CD14-positive monocyte (primary cell): ENCODE results near the gene TIRAP. TPM values are rescaled to one million over a fixed set of nuclear protein-coding genes. Genes with fewer than 3 reads are reported as not detected.

Source experiments
- DNase-seq, 3 donors: peaks; one replicate each; pipeline ENCODE4 v3.0.0-alpha.2; 2011 to 2022
- H2AFZ ChIP-seq: 2 replicates; pipeline ENCODE4 v1.6.0; 2012; ENCODE audit warnings: mild to moderate bottlenecking, low read depth, low read length, inconsistent platforms; ENCODE audit not compliant: insufficient read depth, poor library complexity, severe bottlenecking
- H3K27ac ChIP-seq, 2 donors: 1 replicate in 1 of 2; 2 replicates in 1 of 2; pipeline ENCODE4 v1.5.1; 2012 to 2013; ENCODE audit warnings: low read length in 2 of 2, control low read depth in 1 of 2, inconsistent platforms in 1 of 2, low read depth in 1 of 2, mild to moderate bottlenecking in 1 of 2
- H3K27me3 ChIP-seq, 2 donors: one replicate each; pipeline versions ENCODE4 v1.6.0 to v1.6.1; 2011 to 2013; ENCODE audit warnings: low read length in 2 of 2; ENCODE audit not compliant: control insufficient read depth in 2 of 2, insufficient read depth in 2 of 2
- H3K36me3 ChIP-seq, 2 donors: replicated peaks in 1 of 2; 1 replicate in 1 of 2; 2 replicates in 1 of 2; pipeline versions ENCODE4 v1.5.1 to v1.6.1; 2012 to 2013; ENCODE audit warnings: low read length in 2 of 2, control low read depth in 1 of 2, inconsistent platforms in 1 of 2, mild to moderate bottlenecking in 1 of 2; ENCODE audit not compliant: insufficient read depth in 2 of 2, control insufficient read depth in 1 of 2
- H3K4me1 ChIP-seq, 2 donors: 1 replicate in 1 of 2; 2 replicates in 1 of 2; pipeline versions ENCODE4 v1.5.1 to v1.6.1; 2012 to 2013; ENCODE audit warnings: low read length in 2 of 2, control low read depth in 1 of 2, inconsistent platforms in 1 of 2, mild to moderate bottlenecking in 1 of 2, moderate library complexity in 1 of 2; ENCODE audit not compliant: insufficient read depth in 2 of 2, control insufficient read depth in 1 of 2
- H3K4me2 ChIP-seq: replicated peaks from 2 replicates; pipeline ENCODE3; 2012; ENCODE audit warnings: low read length, moderate library complexity, mild to moderate bottlenecking; ENCODE audit not compliant: poor library complexity, severe bottlenecking; ENCODE audit errors: extremely low read depth
- H3K4me3 ChIP-seq, 3 experiments: fragments of 200-600 bp in 1 of 3; sonication (generic) in 1 of 3; replicated peaks in 1 of 3; 1 replicate in 2 of 3; 2 replicates in 1 of 3; pipeline ENCODE4 v1.5.1; 2011 to 2013; ENCODE audit warnings: low read length in 3 of 3, mild to moderate bottlenecking in 3 of 3, control low read depth in 2 of 3, low read depth in 2 of 3, inconsistent platforms in 1 of 3, moderate library complexity in 1 of 3
- H3K79me2 ChIP-seq: 2 replicates; pipeline ENCODE4 v1.6.0; 2012; ENCODE audit warnings: mild to moderate bottlenecking, control low read depth, inconsistent platforms, low read length, moderate library complexity; ENCODE audit not compliant: insufficient read depth
- H3K9ac ChIP-seq: 2 replicates; pipeline ENCODE4 v1.6.0; 2017; ENCODE audit warnings: low read length, mild to moderate bottlenecking; ENCODE audit not compliant: insufficient read depth, poor library complexity, severe bottlenecking
- H3K9me3 ChIP-seq, 2 donors: replicated peaks in 1 of 2; 1 replicate in 1 of 2; 2 replicates in 1 of 2; pipeline versions ENCODE4 v1.5.1 to v1.6.1; 2012 to 2013; ENCODE audit warnings: low read length in 2 of 2, control low read depth in 1 of 2; ENCODE audit not compliant: control insufficient read depth in 1 of 2, insufficient read depth in 1 of 2
- H4K20me1 ChIP-seq: 2 replicates; pipeline ENCODE4 v1.6.0; 2012; ENCODE audit warnings: mild to moderate bottlenecking, low read length, control low read depth, moderate library complexity; ENCODE audit not compliant: insufficient read depth
- H3K27ac Mint-ChIP-seq, 7 donors: one replicate each; pipeline ENCODE4 v1.8.0; 2020; ENCODE audit warnings: mild to moderate bottlenecking in 7 of 7, mixed read lengths in 7 of 7, moderate library complexity in 6 of 7, inconsistent platforms in 2 of 7
- H3K27me3 Mint-ChIP-seq, 3 donors: one replicate each; pipeline ENCODE4 v1.8.0; 2021 to 2022; ENCODE audit warnings: low read depth in 3 of 3, mild to moderate bottlenecking in 3 of 3, mixed read lengths in 3 of 3, moderate library complexity in 3 of 3, inconsistent platforms in 1 of 3
- H3K36me3 Mint-ChIP-seq, 2 donors: one replicate each; pipeline ENCODE4 v1.8.0; 2020; ENCODE audit warnings: mixed read lengths in 2 of 2, inconsistent platforms in 1 of 2, mild to moderate bottlenecking in 1 of 2
- H3K4me1 Mint-ChIP-seq: one replicate; pipeline ENCODE4 v1.8.0; 2020; ENCODE audit warnings: mild to moderate bottlenecking, mixed read lengths
- H3K4me3 Mint-ChIP-seq, 2 donors: one replicate each; pipeline ENCODE4 v1.8.0; 2020; ENCODE audit warnings: mild to moderate bottlenecking in 2 of 2, mixed read lengths in 2 of 2, moderate library complexity in 1 of 2
- H3K9me3 Mint-ChIP-seq, 7 donors: one replicate each; pipeline ENCODE4 v1.8.0; 2020 to 2022; ENCODE audit warnings: mixed read lengths in 7 of 7, mild to moderate bottlenecking in 6 of 7, moderate library complexity in 6 of 7, inconsistent platforms in 2 of 7
- CTCF ChIP-seq: fragments of 200-600 bp; IDR thresholded peaks from one replicate; pipeline ENCODE4 v1.8.0; 2022; ENCODE audit warnings: antibody characterized with exemption, mild to moderate bottlenecking
- WGBS: methylation state at CpG from one replicate; pipeline ENCODE4 v1.1.5; 2013; ENCODE audit warnings: missing lambda C conversion rate; ENCODE audit not compliant: insufficient coverage; 5-methylcytosine and 5-hydroxymethylcytosine counted together
- intact Hi-C, 2 donors: fragments of 100-400 bp; cut with micrococcal nuclease; formaldehyde crosslinking; loops; one replicate each; pipeline versions ENCODE4 v1.15.0 to v1.15.1; 2023
- polyA plus RNA-seq, 3 donors: library from polyadenylated mRNA; depleted of rRNA in 1 of 3; unstranded in 2 of 3; stranded (reverse) in 1 of 3; fragments of 300-500 nt in 2 of 3; fragments of >200 nt in 1 of 3; fragmentation: Illumina TruSeq in 2 of 3; gene quantifications; 1 replicate in 2 of 3; 2 replicates in 1 of 3; pipeline ENCODE4 v1.2.3, GENCODE V29; 2012 to 2021

The TIRAP gene
- polyA plus RNA-seq, 3 donors, result 7.0 to 13.8 (median 11.1) TPM

DNA sequence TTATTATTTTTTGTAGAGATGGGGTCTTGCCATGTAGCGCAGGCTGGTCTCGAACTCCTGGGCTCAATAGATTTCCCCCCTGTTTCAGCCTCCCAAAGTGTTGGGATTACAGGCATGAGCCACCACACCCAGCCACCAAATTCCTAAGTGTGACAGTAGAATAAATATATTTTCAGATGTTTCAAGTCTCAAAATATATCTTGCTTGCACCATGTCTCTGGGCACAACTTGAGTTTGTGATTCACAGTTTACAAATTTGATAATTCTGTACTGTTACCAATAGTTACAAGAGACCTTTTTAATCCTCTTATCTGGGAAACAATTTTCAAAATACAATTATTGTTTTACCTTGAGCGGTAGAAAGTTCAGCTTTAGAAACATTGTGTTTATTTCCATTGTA is 40.1 kb downstream of the TIRAP start:
- peaks cover 24 to 30% of the 10 kb centered on the region in 2 donors for H3K4me1 ChIP-seq
- peaks cover 26% of the 10 kb centered on the region for H3K4me1 Mint-ChIP-seq
- no CpG with 5 or more reads among the region's 3 CpGs for WGBS
- no peak overlapping the region for H3K4me3 Mint-ChIP-seq
- peaks cover 29 to 42% of the 10 kb centered on the region in 2 donors for H3K36me3 Mint-ChIP-seq
- no peak overlapping the region for H3K9ac ChIP-seq
- DNase-seq, result no peak
- H3K27ac ChIP-seq, result no peak overlapping the region
- H3K9me3 ChIP-seq, result no peaks in the 10 kb centered on the region
- H3K4me3 ChIP-seq, result no peak overlapping the region
- intact Hi-C loops, result no loop called here
- no peak overlapping the region for H3K4me2 ChIP-seq
- H4K20me1 ChIP-seq, result peaks cover 12% of the 10 kb centered on the region
- H3K27ac Mint-ChIP-seq, result no peak overlapping the region
- peaks cover 0 to 18% of the 10 kb centered on the region in 2 donors for H3K36me3 ChIP-seq
- H2AFZ ChIP-seq, result no peak overlapping the region
- no peaks in the 10 kb centered on the region for H3K27me3 ChIP-seq
- H3K79me2 ChIP-seq, result peaks cover 34% of the 10 kb centered on the region
- H3K9me3 Mint-ChIP-seq, result no peaks in the 10 kb centered on the region
- no peak for TF ChIP-seq CTCF
- H3K27me3 Mint-ChIP-seq, result no peaks in the 10 kb centered on the region

GRCh38 chr11:126327281-126328000 is 44.5 kb downstream of the TIRAP start:
- Histone ChIP-seq H3K4me1 (no peaks in the 10 kb centered on the region), H3K9ac (no peak overlapping the region), H3K4me2 (no peak overlapping the region), H3K4me3 (no peak overlapping the region), H3K36me3 (peaks cover 23 to 56% of the 10 kb centered on the region in 2 donors), H2AFZ (no peak overlapping the region), H3K79me2 (peaks cover 11% of the 10 kb centered on the region), H3K27me3 (no peaks in the 10 kb centered on the region), H3K27ac (no peak overlapping the region), H4K20me1 (no peaks in the 10 kb centered on the region), H3K9me3 (no peaks in the 10 kb centered on the region)
- no peak for TF ChIP-seq CTCF
- Mint-ChIP-seq H3K4me1 (peaks cover 3% of the 10 kb centered on the region), H3K4me3 (no peak overlapping the region), H3K27me3 (no peaks in the 10 kb centered on the region), H3K9me3 (no peaks in the 10 kb centered on the region), H3K36me3 (peaks cover 47 to 58% of the 10 kb centered on the region in 2 donors), H3K27ac (peak overlapping the region in 2 of 7 donors; percentile 54 to 55)
- no peak for DNase-seq
- intact Hi-C loops, result no loop called here
- 89% methylated on average over 15 of the region's 17 CpGs for WGBS
